Activated naive CD8-positive, alpha-beta T cell treated with anti-CD3 and anti-CD28 coated beads, Interleukin-2, amount 50 U/mL, for 24 hours (primary cell): ENCODE measurements around the gene SCGB1A1.

Experiments
- ATAC-seq: fragments of 150-1000 bp; cut with Tn5 transposase; one replicate; pipeline ENCODE4 v1.10.0; 2021
- DNase-seq: peaks from one replicate; pipeline ENCODE4 v3.0.0; 2021
- H3K27ac Mint-ChIP-seq: one replicate; pipeline ENCODE4 v1.8.0; 2021; ENCODE audit warnings: mild to moderate bottlenecking, mixed read lengths
- H3K27me3 Mint-ChIP-seq: one replicate; pipeline ENCODE4 v1.8.0; 2021; ENCODE audit warnings: mixed read lengths
- H3K36me3 Mint-ChIP-seq: one replicate; pipeline ENCODE4 v1.8.0; 2021; ENCODE audit warnings: low read depth, mixed read lengths
- H3K4me1 Mint-ChIP-seq: one replicate; pipeline ENCODE4 v1.8.0; 2021; ENCODE audit warnings: mixed read lengths
- H3K4me3 Mint-ChIP-seq: one replicate; pipeline ENCODE4 v1.8.0; 2021; ENCODE audit warnings: mild to moderate bottlenecking, moderate library complexity, mixed read lengths
- H3K9me3 Mint-ChIP-seq: one replicate; pipeline ENCODE4 v1.8.0; 2021; ENCODE audit warnings: mixed read lengths

SCGB1A1 gene

GRCh38 chr11:62459080-62459479, 40.2 kb downstream of the SCGB1A1 start:
- H3K4me1 Mint-ChIP-seq = no peaks in the 10 kb centered on the region
- no peaks in the 10 kb centered on the region for H3K27me3 Mint-ChIP-seq
- ATAC-seq (no peak), DNase-seq (no peak)
- H3K9me3 Mint-ChIP-seq = no peaks in the 10 kb centered on the region
- H3K4me3 Mint-ChIP-seq = no peak overlapping the region
- no peak overlapping the region for H3K27ac Mint-ChIP-seq
- H3K36me3 Mint-ChIP-seq = no peaks in the 10 kb centered on the region

GRCh38 chr11:62461740-62462507, 43.1 kb downstream of the SCGB1A1 start:
- H3K27ac Mint-ChIP-seq = no peak overlapping the region
- H3K9me3 Mint-ChIP-seq = no peaks in the 10 kb centered on the region
- H3K36me3 Mint-ChIP-seq = no peaks in the 10 kb centered on the region
- no peak overlapping the region for H3K4me3 Mint-ChIP-seq
- ATAC-seq (no peak), DNase-seq (no peak)
- H3K4me1 Mint-ChIP-seq = no peaks in the 10 kb centered on the region
- H3K27me3 Mint-ChIP-seq = no peaks in the 10 kb centered on the region

- H3K4me1 Mint-ChIP-seq = no peaks in the 10 kb centered on the region
- no peak overlapping the region for H3K4me3 Mint-ChIP-seq
- H3K27me3 Mint-ChIP-seq = no peaks in the 10 kb centered on the region
- H3K27ac Mint-ChIP-seq = no peak overlapping the region
- DNase-seq (no peak), ATAC-seq (no peak)
- no peaks in the 10 kb centered on the region for H3K9me3 Mint-ChIP-seq
- no peaks in the 10 kb centered on the region for H3K36me3 Mint-ChIP-seq
Observed at GRCh38 chr11:62462508-62462892, 43.7 kb downstream of the SCGB1A1 start.

- ATAC-seq = no peak
Observed at GRCh38 chr11:62463121-62463542, 44.3 kb downstream of the SCGB1A1 start.

GRCh38 chr11:62464655-62465054, 45.8 kb downstream of the SCGB1A1 start:
- no peak overlapping the region for H3K4me3 Mint-ChIP-seq
- ATAC-seq (no peak), DNase-seq (no peak)
- H3K27ac Mint-ChIP-seq = no peak overlapping the region
- no peaks in the 10 kb centered on the region for H3K36me3 Mint-ChIP-seq
- H3K9me3 Mint-ChIP-seq = no peaks in the 10 kb centered on the region
- H3K27me3 Mint-ChIP-seq = no peaks in the 10 kb centered on the region
- H3K4me1 Mint-ChIP-seq = no peaks in the 10 kb centered on the region

More at GRCh38 chr11:62463121-62463542, 44.3 kb downstream of the SCGB1A1 start:
- Mint-ChIP-seq H3K27ac (peak overlapping the region; percentile 57), H3K9me3 (no peaks in the 10 kb centered on the region), H3K4me3 (no peak overlapping the region), H3K27me3 (no peaks in the 10 kb centered on the region), H3K4me1 (no peaks in the 10 kb centered on the region), H3K36me3 (no peaks in the 10 kb centered on the region)
- DNase-seq = no peak

- ATAC-seq (no peak), DNase-seq (no peak)
- Mint-ChIP-seq H3K36me3 (no peaks in the 10 kb centered on the region), H3K4me3 (no peak overlapping the region), H3K27ac (no peak overlapping the region), H3K9me3 (no peaks in the 10 kb centered on the region), H3K27me3 (no peaks in the 10 kb centered on the region), H3K4me1 (no peaks in the 10 kb centered on the region)
Observed at GRCh38 chr11:62466444-62466843, 47.6 kb downstream of the SCGB1A1 start.

GRCh38 chr11:62468577-62468976, 49.7 kb downstream of the SCGB1A1 start:
- Mint-ChIP-seq H3K9me3 (no peaks in the 10 kb centered on the region), H3K36me3 (no peaks in the 10 kb centered on the region), H3K4me3 (no peak overlapping the region), H3K4me1 (peaks cover 5% of the 10 kb centered on the region), H3K27me3 (no peaks in the 10 kb centered on the region), H3K27ac (no peak overlapping the region)
- ATAC-seq (no peak), DNase-seq (no peak)

GRCh38 chr11:62471603-62472002, 52.8 kb downstream of the SCGB1A1 start:
- H3K27ac Mint-ChIP-seq = no peak overlapping the region
- no peaks in the 10 kb centered on the region for H3K9me3 Mint-ChIP-seq
- peaks cover 5% of the 10 kb centered on the region for H3K4me1 Mint-ChIP-seq
- ATAC-seq (no peak), DNase-seq (no peak)
- H3K4me3 Mint-ChIP-seq = no peak overlapping the region
- H3K36me3 Mint-ChIP-seq = no peaks in the 10 kb centered on the region
- H3K27me3 Mint-ChIP-seq = no peaks in the 10 kb centered on the region

GRCh38 chr11:62472063-62472884, 53.4 kb downstream of the SCGB1A1 start:
- H3K4me1 Mint-ChIP-seq = peaks cover 5% of the 10 kb centered on the region
- no peak for DNase-seq
- no peak for ATAC-seq
- H3K27ac Mint-ChIP-seq = no peak overlapping the region
- H3K4me3 Mint-ChIP-seq = no peak overlapping the region
- H3K36me3 Mint-ChIP-seq = no peaks in the 10 kb centered on the region
- H3K27me3 Mint-ChIP-seq = no peaks in the 10 kb centered on the region
- no peaks in the 10 kb centered on the region for H3K9me3 Mint-ChIP-seq
